T-helper 1 cell (primary cell): Measurements from ENCODE around the gene HSPA12A.

Experiments
- DNase-seq, 5 donors: peaks; one replicate each; pipeline ENCODE4 v3.0.0-alpha.2; 2012 to 2020
- total RNA-seq, 4 donors: gene quantifications; one replicate each; lab custom pipeline; 2026; lab: John Stamatoyannopoulos, UW

The HSPA12A gene
- 1.2 to 5.5 (median 2.5) reads per million in 4 donors for total RNA-seq

- DNase-seq, result peak in 3 of 5 donors; percentile 9 to 31 (median 12)
Observed at GRCh38 chr10:116742367-116743265, at the start of gene HSPA12A. HSPA12A (minus strand) TSS chr10:116742566; CDS start chr10:116742469, 97 bp downstream.

GRCh38 chr10:116791241-116791640 is 48.9 kb upstream of the HSPA12A start:
- no peak for DNase-seq

GRCh38 chr10:116787893-116788665 is 45.7 kb upstream of the HSPA12A start:
- peak; percentile 25 to 78 (median 54) for DNase-seq

GRCh38 chr10:116787053-116787659 is 44.8 kb upstream of the HSPA12A start:
- peak in 1 of 5 donors; percentile 11 for DNase-seq

GRCh38 chr10:116785867-116786266 is 43.5 kb upstream of the HSPA12A start:
- no peak for DNase-seq

- no peak for DNase-seq
Observed at GRCh38 chr10:116785282-116785681, 42.9 kb upstream of the HSPA12A start.

- no peak for DNase-seq
Observed at GRCh38 chr10:116784651-116785050, 42.3 kb upstream of the HSPA12A start.

- no peak for DNase-seq
Observed at GRCh38 chr10:116784035-116784434, 41.7 kb upstream of the HSPA12A start.

GRCh38 chr10:116783011-116783655 is 40.8 kb upstream of the HSPA12A start:
- no peak for DNase-seq

- DNase-seq, result no peak
Observed at GRCh38 chr10:116781370-116781884, 39.1 kb upstream of the HSPA12A start.

GRCh38 chr10:116780691-116781205 is 38.4 kb upstream of the HSPA12A start:
- no peak for DNase-seq

- no peak for DNase-seq
Observed at GRCh38 chr10:116779076-116779687, 36.8 kb upstream of the HSPA12A start.

- no peak for DNase-seq
Observed at GRCh38 chr10:116777006-116777405, 34.6 kb upstream of the HSPA12A start.

GRCh38 chr10:116775488-116776400 is 33.4 kb upstream of the HSPA12A start:
- DNase-seq, result no peak

GRCh38 chr10:116774728-116775151 is 32.4 kb upstream of the HSPA12A start:
- DNase-seq, result no peak

- no peak for DNase-seq
Observed at GRCh38 chr10:116772909-116773705, 30.7 kb upstream of the HSPA12A start.

- DNase-seq, result no peak
Observed at GRCh38 chr10:116771959-116772585, 29.7 kb upstream of the HSPA12A start.

GRCh38 chr10:116771101-116771958 is 29.0 kb upstream of the HSPA12A start:
- DNase-seq, result no peak
